ENCODE data around the gene RBM45. TPM values are rescaled to one million over a fixed set of nuclear protein-coding genes. Genes with fewer than 3 reads are reported as not detected.

RBM45 gene
- total and polyA plus RNA-seq, 8 donors = 5.0 to 9.4 (median 6.6) TPM

DNA sequence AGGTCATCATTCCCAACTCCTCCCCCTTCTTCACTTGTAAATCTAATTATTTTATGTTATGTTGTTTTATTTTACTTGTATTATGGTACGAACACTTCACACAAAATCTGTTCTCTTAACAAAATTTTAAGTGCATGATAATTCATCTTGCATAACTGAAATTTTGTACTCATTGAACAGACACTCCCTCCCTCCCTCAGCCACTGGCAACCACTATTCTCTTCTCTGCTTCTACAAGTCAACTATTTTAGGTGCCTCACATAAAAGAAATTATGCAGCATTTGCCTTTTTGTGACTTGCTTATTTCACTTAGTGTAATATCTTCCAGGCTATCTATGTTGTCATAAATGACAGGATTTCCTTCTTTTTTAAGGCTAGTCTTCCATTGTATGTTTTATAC, 51.7 kb downstream of the RBM45 start:
- WGBS, 2 donors = 38 to 61% methylated on average over 1 of the region's 1 CpG
- TF ChIP-seq, protein P1, sequence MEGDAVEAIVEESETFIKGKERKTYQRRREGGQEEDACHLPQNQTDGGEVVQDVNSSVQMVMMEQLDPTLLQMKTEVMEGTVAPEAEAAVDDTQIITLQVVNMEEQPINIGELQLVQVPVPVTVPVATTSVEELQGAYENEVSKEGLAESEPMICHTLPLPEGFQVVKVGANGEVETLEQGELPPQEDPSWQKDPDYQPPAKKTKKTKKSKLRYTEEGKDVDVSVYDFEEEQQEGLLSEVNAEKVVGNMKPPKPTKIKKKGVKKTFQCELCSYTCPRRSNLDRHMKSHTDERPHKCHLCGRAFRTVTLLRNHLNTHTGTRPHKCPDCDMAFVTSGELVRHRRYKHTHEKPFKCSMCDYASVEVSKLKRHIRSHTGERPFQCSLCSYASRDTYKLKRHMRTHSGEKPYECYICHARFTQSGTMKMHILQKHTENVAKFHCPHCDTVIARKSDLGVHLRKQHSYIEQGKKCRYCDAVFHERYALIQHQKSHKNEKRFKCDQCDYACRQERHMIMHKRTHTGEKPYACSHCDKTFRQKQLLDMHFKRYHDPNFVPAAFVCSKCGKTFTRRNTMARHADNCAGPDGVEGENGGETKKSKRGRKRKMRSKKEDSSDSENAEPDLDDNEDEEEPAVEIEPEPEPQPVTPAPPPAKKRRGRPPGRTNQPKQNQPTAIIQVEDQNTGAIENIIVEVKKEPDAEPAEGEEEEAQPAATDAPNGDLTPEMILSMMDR (IDR thresholded peaks at IDR 0.05) = no peak

DNA sequence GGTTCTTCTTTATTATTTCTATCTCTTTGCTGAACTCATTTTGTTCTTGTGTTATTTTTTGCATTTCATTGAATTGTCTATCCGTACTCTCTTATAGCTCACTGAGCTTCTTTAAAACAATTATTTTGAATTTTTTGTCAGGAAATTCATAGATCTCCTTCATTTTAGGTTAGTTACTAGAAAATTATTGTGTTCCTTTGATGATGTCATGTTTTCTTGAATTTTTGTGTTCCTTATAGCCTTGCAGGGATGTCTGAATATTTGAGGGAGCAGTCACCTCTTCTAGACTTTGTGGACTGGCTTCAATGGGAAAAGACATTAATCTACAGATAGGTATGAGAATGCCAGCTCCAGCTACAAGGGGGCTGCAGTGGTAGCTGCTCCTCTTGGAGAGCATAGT, 61.4 kb downstream of the RBM45 start:
- TF ChIP-seq, protein P1 (IDR thresholded peaks at IDR 0.05) = no peak
- Histone ChIP-seq H3K4me1 (no peaks in the 10 kb centered on the region), H3K4me3 (no peak overlapping the region), H3K36me3 (no peaks in the 10 kb centered on the region), H3K27ac (no peak overlapping the region), H3K9me3 (no peaks in the 10 kb centered on the region), H3K27me3 (no peaks in the 10 kb centered on the region)
- WGBS, 2 donors = 87 to 89% methylated on average over 1 of the region's 1 CpG
- FAIRE-seq (no peak), ATAC-seq (no peak), DNase-seq (no peak)
- intact Hi-C loops (cut with DNase I) = no loop called here

More for the DNA sequence above, 51.7 kb downstream of the RBM45 start:
- intact Hi-C loops (cut with DNase I) = no loop called here
- no peak overlapping the region for H3K4me3 ChIP-seq
- H3K27me3 ChIP-seq = no peaks in the 10 kb centered on the region
- H3K27ac ChIP-seq = no peak overlapping the region
- ATAC-seq (no peak), FAIRE-seq (no peak), DNase-seq (no peak)
- no peaks in the 10 kb centered on the region for H3K9me3 ChIP-seq
- no peaks in the 10 kb centered on the region for H3K4me1 ChIP-seq
- no peaks in the 10 kb centered on the region for H3K36me3 ChIP-seq

DNA sequence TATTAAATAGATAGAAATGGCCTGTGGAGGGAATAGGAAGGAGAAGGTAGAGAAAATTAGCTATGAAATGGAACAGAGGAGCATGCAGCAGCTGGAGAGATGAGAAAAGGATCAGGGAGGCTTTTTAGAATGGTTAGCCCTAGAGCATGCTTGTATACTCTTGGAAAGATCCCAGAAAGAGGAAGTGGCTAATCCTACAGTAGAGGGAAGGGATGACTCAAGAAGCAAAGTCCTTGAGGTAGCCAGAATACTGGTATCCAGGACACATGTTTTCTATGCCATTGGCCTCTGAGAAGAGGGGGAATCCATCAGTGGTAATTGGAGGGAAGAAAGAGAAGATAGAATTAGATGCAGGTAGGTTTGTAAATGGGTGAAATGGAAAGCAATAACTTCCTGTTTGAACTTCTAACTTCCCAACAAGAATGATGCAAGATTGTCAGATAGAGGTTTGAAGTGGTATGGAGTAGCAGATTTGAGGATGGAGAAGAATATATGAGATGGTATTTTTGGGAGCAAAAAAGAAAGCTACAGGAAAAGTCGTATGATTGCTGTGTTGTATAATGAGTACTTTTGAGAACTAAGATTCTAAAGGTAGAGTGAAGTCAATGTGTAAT, 64.9 kb downstream of the RBM45 start:
- Histone ChIP-seq H3K4me1 (no peaks in the 10 kb centered on the region), H3K27ac (no peak overlapping the region), H3K27me3 (no peaks in the 10 kb centered on the region), H3K9me3 (no peaks in the 10 kb centered on the region), H3K4me3 (no peak overlapping the region), H3K36me3 (no peaks in the 10 kb centered on the region)
- 75% methylated on average over 1 of the region's 1 CpG for WGBS, 2 donors
- DNase-seq (no peak), FAIRE-seq (no peak), ATAC-seq (no peak)
- intact Hi-C loops (cut with DNase I) = no loop called here
- TF ChIP-seq, protein P1 (IDR thresholded peaks at IDR 0.05) = no peak

Other genes with a start within 250 kb of the RBM45 start
- 1 to 10 TPM; 1.2 to 5.0 (median 1.9) TPM for gene PDE11A, start 39.7 kb upstream of the RBM45 start, total RNA-seq
- gene PDE11A, start 39.7 kb upstream of the RBM45 start, polyA plus RNA-seq = 1 to 10 TPM in 1 of 2 donors, under 1 TPM in 1; 0.28 to 1.5 TPM
- 1 to 10 TPM in 2 of 6 donors, under 1 TPM in 4; 0.58 to 1.2 (median 0.79) TPM for gene OSBPL6, start 82.1 kb downstream of the RBM45 start, total RNA-seq
- 1 to 10 TPM in 1 of 2 donors, under 1 TPM in 1; 0.30 to 1.4 TPM for gene OSBPL6, start 82.1 kb downstream of the RBM45 start, polyA plus RNA-seq

All from pancreas (tissue), 10 donors.